Medulla oblongata (tissue), 1 donor: ENCODE measurements around the gene CCHCR1.
"Not testable (repeated sequence)": the region's sequence is repeated elsewhere in the genome, so short reads cannot be mapped to it uniquely, and the experiment has no call there.

ENCODE experiments used
- DNase-seq: peaks from one replicate; pipeline ENCODE4 v3.0.0-alpha.2; 2015; ENCODE audit errors: extremely low spot score

Gene CCHCR1

GRCh38 chr6:31157513-31158139, at the start of gene CCHCR1:
Gene CCHCR1, minus strand, starts transcription at chr6:31157802. Its CDS starts 202 bp downstream, at chr6:31157600.
- DNase-seq = no peak

- no peak for DNase-seq
Observed at GRCh38 chr6:31205638-31206037, 48.0 kb upstream of the CCHCR1 start.

- no peak for DNase-seq
Observed at GRCh38 chr6:31204751-31205145, 47.1 kb upstream of the CCHCR1 start.

GRCh38 chr6:31203345-31203979, 45.9 kb upstream of the CCHCR1 start:
- no peak for DNase-seq

GRCh38 chr6:31202259-31203166, 44.9 kb upstream of the CCHCR1 start:
- no peak for DNase-seq

- not testable (repeated sequence) for DNase-seq
Observed at GRCh38 chr6:31199105-31199452, 41.5 kb upstream of the CCHCR1 start.

- DNase-seq = peak; percentile 83
Observed at GRCh38 chr6:31197559-31198305, 40.1 kb upstream of the CCHCR1 start.

- DNase-seq = not testable (repeated sequence)
Observed at GRCh38 chr6:31196251-31197022, 38.8 kb upstream of the CCHCR1 start.

GRCh38 chr6:31195308-31195979, 37.8 kb upstream of the CCHCR1 start:
- DNase-seq = not testable (repeated sequence)

GRCh38 chr6:31194061-31194834, 36.6 kb upstream of the CCHCR1 start:
- DNase-seq = no peak

- DNase-seq = no peak
Observed at GRCh38 chr6:31193206-31193605, 35.6 kb upstream of the CCHCR1 start.

GRCh38 chr6:31192431-31193105, 35.0 kb upstream of the CCHCR1 start:
- peak; percentile 82 for DNase-seq

GRCh38 chr6:31190488-31190887, 32.9 kb upstream of the CCHCR1 start:
- no peak for DNase-seq

- DNase-seq = not testable (repeated sequence)
Observed at GRCh38 chr6:31189223-31189622, 31.6 kb upstream of the CCHCR1 start.

- DNase-seq = no peak
Observed at GRCh38 chr6:31187780-31188194, 30.2 kb upstream of the CCHCR1 start.

- DNase-seq = no peak
Observed at GRCh38 chr6:31186052-31186734, 28.6 kb upstream of the CCHCR1 start.

- DNase-seq = not testable (repeated sequence)
Observed at GRCh38 chr6:31185695-31186051, 28.1 kb upstream of the CCHCR1 start.

- not testable (repeated sequence) for DNase-seq
Observed at GRCh38 chr6:31183859-31184258, 26.3 kb upstream of the CCHCR1 start.

GRCh38 chr6:31183287-31183686, 25.7 kb upstream of the CCHCR1 start:
- not testable (repeated sequence) for DNase-seq
